K562 (cell line): ENCODE results near the gene ZSWIM4. TPM values are rescaled to one million over a fixed set of nuclear protein-coding genes. Genes with fewer than 3 reads are reported as not detected.

Experiments
- FOXK2 ChIP-seq, 2 experiments: fragments of 450-650 bp; IDR thresholded peaks in 1 of 2; conservative IDR thresholded peaks in 1 of 2; 2 replicates each; pipeline ENCODE4 v1.6.1; 2016; ENCODE audit warnings: low read depth in 2 of 2, mild to moderate bottlenecking in 1 of 2
- KLF16 ChIP-seq: IDR thresholded peaks from 2 replicates; pipeline ENCODE4 v1.6.1; 2016; ENCODE audit warnings: antibody characterized with exemption
- NCOA2 ChIP-seq, 2 experiments: fragments of 450-650 bp; IDR thresholded peaks; 2 replicates each; pipeline ENCODE4 v1.6.1; 2018; ENCODE audit warnings: mild to moderate bottlenecking in 2 of 2, moderate library complexity in 1 of 2; ENCODE audit not compliant: partially characterized antibody in 2 of 2
- POLR2AphosphoS5 ChIP-seq: IDR thresholded peaks from 2 replicates; pipeline ENCODE4 v1.6.1; 2011; ENCODE audit warnings: mild to moderate bottlenecking, low read depth, low read length, moderate library complexity; ENCODE audit not compliant: control insufficient read depth, insufficient read depth
- RBM14 ChIP-seq: fragments of 200-400 bp; formaldehyde crosslinking; IDR thresholded peaks from 2 replicates; pipeline ENCODE4 v1.6.1; 2018; ENCODE audit warnings: low read depth, mild to moderate bottlenecking, low read length, moderate library complexity, borderline replicate concordance; ENCODE audit not compliant: insufficient read depth
- TEAD4 ChIP-seq, 2 experiments: sonication (generic) in 1 of 2; formaldehyde crosslinking in 1 of 2; IDR thresholded peaks; 2 replicates each; pipeline versions ENCODE4 v1.6.1 to v1.8.0; 2012 to 2022; ENCODE audit warnings: borderline replicate concordance in 1 of 2, inconsistent platforms in 1 of 2, low read length in 1 of 2, mild to moderate bottlenecking in 1 of 2, missing genetic modification reagents in 1 of 2
- TGIF2 ChIP-seq: sonication (generic); formaldehyde crosslinking; IDR thresholded peaks from 2 replicates; pipeline ENCODE4 v1.8.1; 2022; ENCODE audit warnings: mild to moderate bottlenecking, missing genetic modification reagents, moderate library complexity
- THRAP3 ChIP-seq: fragments of 450-650 bp; IDR thresholded peaks from 2 replicates; pipeline ENCODE4 v1.6.1; 2016; ENCODE audit warnings: mild to moderate bottlenecking, inconsistent platforms, borderline replicate concordance
- ZC3H4 ChIP-seq: sonication (generic); formaldehyde crosslinking; IDR thresholded peaks from 2 replicates; pipeline ENCODE4 v1.9.0; 2021; ENCODE audit warnings: missing genetic modification reagents, borderline replicate concordance
- ZNF232 ChIP-seq: sonication (generic); formaldehyde crosslinking; IDR thresholded peaks from 2 replicates; pipeline ENCODE4 v1.8.0; 2022; ENCODE audit warnings: mild to moderate bottlenecking, missing genetic modification reagents
- ZNF785 ChIP-seq: fragments of 250-450 bp; sonication (Bioruptor Pico); IDR thresholded peaks from 2 replicates; pipeline ENCODE4 v1.4.0; 2020; ENCODE audit warnings: mild to moderate bottlenecking
- ZNF79 ChIP-seq: fragments of 250-450 bp; sonication (Bioruptor Pico); IDR thresholded peaks from 2 replicates; pipeline ENCODE4 v1.4.0; 2020; ENCODE audit warnings: low read depth, mild to moderate bottlenecking, moderate library complexity
- polyA plus RNA-seq, 8 experiments: library from polyadenylated mRNA; depleted of rRNA in 4 of 8; stranded (reverse) in 5 of 8; unstranded in 3 of 8; fragments of >200 nt; fragmentation: Nextera tagmentation in 2 of 8; fragmentation: Illumina TruSeq in 1 of 8; extraction: Ambion mirVana in 2 of 8; extraction: Trizol in 1 of 8; gene quantifications; 2 replicates each; pipeline versions ENCODE4 v1.2.1 to v1.2.3, GENCODE V29; 2011 to 2014; ENCODE audit warnings: inconsistent platforms in 1 of 8, missing spikeins in 1 of 8
- total RNA-seq, 7 experiments: library from RNA; depleted of rRNA in 6 of 7; stranded (reverse); fragments of >200 nt in 6 of 7; fragmentation: Illumina TruSeq in 2 of 7; extraction: Trizol in 2 of 7; gene quantifications; 2 replicates each; pipeline versions ENCODE4 v1.2.1 to v1.2.3, GENCODE V29; 2011 to 2021; ENCODE audit warnings: low replicate concordance in 1 of 7
- TF ChIP-seq, protein P1 (sequence below): sonication (generic); formaldehyde crosslinking; IDR thresholded peaks from 2 replicates; pipeline ENCODE4 v1.8.1; 2023; ENCODE audit warnings: mild to moderate bottlenecking, missing genetic modification reagents
- TF ChIP-seq, protein P2 (sequence below): sonication (generic); formaldehyde crosslinking; IDR thresholded peaks from 2 replicates; pipeline ENCODE4 v1.8.0; 2023; ENCODE audit warnings: mild to moderate bottlenecking, missing genetic modification reagents
- TF ChIP-seq, protein P3 (sequence below): fragments of 450-650 bp; IDR thresholded peaks from 2 replicates; pipeline ENCODE4 v1.6.1; 2017; ENCODE audit warnings: antibody characterized with exemption, mild to moderate bottlenecking
- TF ChIP-seq, protein P4 (sequence below): fragments of 450-650 bp; formaldehyde crosslinking; IDR thresholded peaks from 2 replicates; pipeline ENCODE4 v1.4.0; 2020; ENCODE audit warnings: mild to moderate bottlenecking

The ZSWIM4 gene
- total and polyA plus RNA-seq, 9 of the 15 experiments (the other 6 are each of a cell fraction or from before 2014, with no cell fraction given) = 0.25 to 3.7 (median 0.79) TPM; not detected in 2

DNA sequence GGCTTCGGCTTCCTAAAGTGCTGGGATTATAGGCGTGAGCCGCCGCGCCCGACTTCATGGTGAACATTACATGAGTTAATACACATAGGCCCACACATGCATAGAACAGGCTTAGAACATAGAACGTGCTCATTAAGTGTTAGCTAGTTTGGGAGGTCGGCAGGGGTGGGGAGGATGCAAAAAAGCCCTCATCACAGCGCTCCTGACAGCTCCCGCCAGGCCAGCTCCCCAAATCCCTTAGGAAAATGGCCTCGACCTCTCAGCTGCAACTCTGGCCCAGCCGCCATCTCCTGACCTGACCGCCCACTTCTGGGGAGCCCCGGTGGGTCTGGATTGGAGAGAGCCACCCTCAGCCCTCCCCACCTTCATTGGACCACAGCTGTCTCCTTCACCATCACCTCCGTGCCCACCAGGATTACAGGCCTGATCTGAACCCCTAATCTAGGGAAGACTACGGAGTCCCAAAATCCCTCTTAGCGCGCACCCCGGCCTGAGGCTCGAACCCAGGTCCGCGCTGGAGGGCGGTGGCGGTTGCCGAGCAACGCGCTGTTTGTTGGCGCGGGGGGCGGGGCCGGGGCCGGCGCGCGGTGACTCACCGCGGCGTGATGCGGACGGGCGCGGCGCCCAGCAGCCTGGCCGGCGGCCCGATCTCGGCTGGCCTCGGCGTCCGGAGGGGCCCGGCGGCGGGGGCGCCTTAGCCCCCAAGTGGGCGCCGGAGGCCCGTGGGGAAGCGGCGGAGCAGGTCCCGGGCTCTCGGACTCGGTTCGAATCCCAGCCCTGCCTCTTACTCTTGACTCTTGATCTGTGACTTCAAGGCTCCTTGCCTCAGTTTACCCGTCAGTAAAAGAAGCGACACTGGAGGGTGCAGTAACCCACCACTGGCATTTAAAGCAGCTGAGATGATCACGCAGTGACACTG is 55.0 kb downstream of the ZSWIM4 start (continued):
- TF ChIP-seq, protein P1, sequence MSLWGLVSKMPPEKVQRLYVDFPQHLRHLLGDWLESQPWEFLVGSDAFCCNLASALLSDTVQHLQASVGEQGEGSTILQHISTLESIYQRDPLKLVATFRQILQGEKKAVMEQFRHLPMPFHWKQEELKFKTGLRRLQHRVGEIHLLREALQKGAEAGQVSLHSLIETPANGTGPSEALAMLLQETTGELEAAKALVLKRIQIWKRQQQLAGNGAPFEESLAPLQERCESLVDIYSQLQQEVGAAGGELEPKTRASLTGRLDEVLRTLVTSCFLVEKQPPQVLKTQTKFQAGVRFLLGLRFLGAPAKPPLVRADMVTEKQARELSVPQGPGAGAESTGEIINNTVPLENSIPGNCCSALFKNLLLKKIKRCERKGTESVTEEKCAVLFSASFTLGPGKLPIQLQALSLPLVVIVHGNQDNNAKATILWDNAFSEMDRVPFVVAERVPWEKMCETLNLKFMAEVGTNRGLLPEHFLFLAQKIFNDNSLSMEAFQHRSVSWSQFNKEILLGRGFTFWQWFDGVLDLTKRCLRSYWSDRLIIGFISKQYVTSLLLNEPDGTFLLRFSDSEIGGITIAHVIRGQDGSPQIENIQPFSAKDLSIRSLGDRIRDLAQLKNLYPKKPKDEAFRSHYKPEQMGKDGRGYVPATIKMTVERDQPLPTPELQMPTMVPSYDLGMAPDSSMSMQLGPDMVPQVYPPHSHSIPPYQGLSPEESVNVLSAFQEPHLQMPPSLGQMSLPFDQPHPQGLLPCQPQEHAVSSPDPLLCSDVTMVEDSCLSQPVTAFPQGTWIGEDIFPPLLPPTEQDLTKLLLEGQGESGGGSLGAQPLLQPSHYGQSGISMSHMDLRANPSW (CRISPR knock-in tag) = no peak
- TF ChIP-seq ZC3H4 (CRISPR knock-in tag) (no peak), ZNF232 (no peak), TGIF2 (no peak), RBM14 (no peak), ZNF785 (no peak), FOXK2 (conservative IDR thresholded peaks at IDR 0.05 in 1 of 2, IDR thresholded peaks at IDR 0.05 in 1 of 2; ENCODE audit: low read depth in 2 of 2) (no peak), POLR2AphosphoS5 (no peak), NCOA2 (IDR thresholded peaks at IDR 0.05; ENCODE audit: partially characterized antibody in 2 of 2) (no peak), ZNF79 (CRISPR knock-in tag) (no peak), THRAP3 (no peak), KLF16 (no peak), TEAD4 (IDR thresholded peaks at IDR 0.05; ENCODE audit: low read length) (no peak), TEAD4 (CRISPR knock-in tag; IDR thresholded peaks at IDR 0.05; ENCODE audit: borderline replicate concordance) (no peak)
- TF ChIP-seq, protein P2, sequence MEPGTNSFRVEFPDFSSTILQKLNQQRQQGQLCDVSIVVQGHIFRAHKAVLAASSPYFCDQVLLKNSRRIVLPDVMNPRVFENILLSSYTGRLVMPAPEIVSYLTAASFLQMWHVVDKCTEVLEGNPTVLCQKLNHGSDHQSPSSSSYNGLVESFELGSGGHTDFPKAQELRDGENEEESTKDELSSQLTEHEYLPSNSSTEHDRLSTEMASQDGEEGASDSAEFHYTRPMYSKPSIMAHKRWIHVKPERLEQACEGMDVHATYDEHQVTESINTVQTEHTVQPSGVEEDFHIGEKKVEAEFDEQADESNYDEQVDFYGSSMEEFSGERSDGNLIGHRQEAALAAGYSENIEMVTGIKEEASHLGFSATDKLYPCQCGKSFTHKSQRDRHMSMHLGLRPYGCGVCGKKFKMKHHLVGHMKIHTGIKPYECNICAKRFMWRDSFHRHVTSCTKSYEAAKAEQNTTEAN (CRISPR knock-in tag) = no peak
- TF ChIP-seq, protein P3, sequence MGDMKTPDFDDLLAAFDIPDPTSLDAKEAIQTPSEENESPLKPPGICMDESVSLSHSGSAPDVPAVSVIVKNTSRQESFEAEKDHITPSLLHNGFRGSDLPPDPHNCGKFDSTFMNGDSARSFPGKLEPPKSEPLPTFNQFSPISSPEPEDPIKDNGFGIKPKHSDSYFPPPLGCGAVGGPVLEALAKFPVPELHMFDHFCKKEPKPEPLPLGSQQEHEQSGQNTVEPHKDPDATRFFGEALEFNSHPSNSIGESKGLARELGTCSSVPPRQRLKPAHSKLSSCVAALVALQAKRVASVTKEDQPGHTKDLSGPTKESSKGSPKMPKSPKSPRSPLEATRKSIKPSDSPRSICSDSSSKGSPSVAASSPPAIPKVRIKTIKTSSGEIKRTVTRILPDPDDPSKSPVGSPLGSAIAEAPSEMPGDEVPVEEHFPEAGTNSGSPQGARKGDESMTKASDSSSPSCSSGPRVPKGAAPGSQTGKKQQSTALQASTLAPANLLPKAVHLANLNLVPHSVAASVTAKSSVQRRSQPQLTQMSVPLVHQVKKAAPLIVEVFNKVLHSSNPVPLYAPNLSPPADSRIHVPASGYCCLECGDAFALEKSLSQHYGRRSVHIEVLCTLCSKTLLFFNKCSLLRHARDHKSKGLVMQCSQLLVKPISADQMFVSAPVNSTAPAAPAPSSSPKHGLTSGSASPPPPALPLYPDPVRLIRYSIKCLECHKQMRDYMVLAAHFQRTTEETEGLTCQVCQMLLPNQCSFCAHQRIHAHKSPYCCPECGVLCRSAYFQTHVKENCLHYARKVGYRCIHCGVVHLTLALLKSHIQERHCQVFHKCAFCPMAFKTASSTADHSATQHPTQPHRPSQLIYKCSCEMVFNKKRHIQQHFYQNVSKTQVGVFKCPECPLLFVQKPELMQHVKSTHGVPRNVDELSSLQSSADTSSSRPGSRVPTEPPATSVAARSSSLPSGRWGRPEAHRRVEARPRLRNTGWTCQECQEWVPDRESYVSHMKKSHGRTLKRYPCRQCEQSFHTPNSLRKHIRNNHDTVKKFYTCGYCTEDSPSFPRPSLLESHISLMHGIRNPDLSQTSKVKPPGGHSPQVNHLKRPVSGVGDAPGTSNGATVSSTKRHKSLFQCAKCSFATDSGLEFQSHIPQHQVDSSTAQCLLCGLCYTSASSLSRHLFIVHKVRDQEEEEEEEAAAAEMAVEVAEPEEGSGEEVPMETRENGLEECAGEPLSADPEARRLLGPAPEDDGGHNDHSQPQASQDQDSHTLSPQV = no peak
- TF ChIP-seq, protein P4, sequence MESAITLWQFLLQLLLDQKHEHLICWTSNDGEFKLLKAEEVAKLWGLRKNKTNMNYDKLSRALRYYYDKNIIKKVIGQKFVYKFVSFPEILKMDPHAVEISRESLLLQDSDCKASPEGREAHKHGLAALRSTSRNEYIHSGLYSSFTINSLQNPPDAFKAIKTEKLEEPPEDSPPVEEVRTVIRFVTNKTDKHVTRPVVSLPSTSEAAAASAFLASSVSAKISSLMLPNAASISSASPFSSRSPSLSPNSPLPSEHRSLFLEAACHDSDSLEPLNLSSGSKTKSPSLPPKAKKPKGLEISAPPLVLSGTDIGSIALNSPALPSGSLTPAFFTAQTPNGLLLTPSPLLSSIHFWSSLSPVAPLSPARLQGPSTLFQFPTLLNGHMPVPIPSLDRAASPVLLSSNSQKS (CRISPR knock-in tag) = no peak
